BJ (cell line): ENCODE results near the gene POLR2C. TPM values are rescaled to one million over a fixed set of nuclear protein-coding genes. Genes with fewer than 3 reads are reported as not detected.

Experiments
- CTCF ChIA-PET: fragments of 350-600 bp; formaldehyde crosslinking; extraction: SDS; loops from one replicate; lab custom pipeline; 2021; ENCODE audit warnings: antibody characterized with exemption, inconsistent platforms; lab: Yijun Ruan, JAX
- POLR2A ChIA-PET: fragments of 300-600 bp; sonication (Branson Sonifier 250); formaldehyde crosslinking; extraction: SDS; loops from one replicate; lab custom pipeline; 2021; ENCODE audit warnings: antibody characterized with exemption; lab: Charles Lee
- DNase-seq: peaks from one replicate; pipeline ENCODE4 v3.0.0-alpha.2; 2011; ENCODE audit warnings: low read depth
- H3K27me3 ChIP-seq: 2 replicates; pipeline ENCODE4 v1.6.0; 2011; ENCODE audit warnings: low read length; ENCODE audit not compliant: control insufficient read depth, insufficient read depth
- H3K36me3 ChIP-seq: 2 replicates; pipeline ENCODE4 v1.5.1; 2011; ENCODE audit warnings: low read length; ENCODE audit not compliant: control insufficient read depth, insufficient read depth
- H3K4me3 ChIP-seq: 2 replicates; pipeline ENCODE4 v1.5.1; 2011; ENCODE audit warnings: low read depth, mild to moderate bottlenecking, control low read depth, low read length
- polyA plus RNA-seq: library from polyadenylated mRNA; depleted of rRNA; stranded (reverse); fragments of >200 nt; gene quantifications from 2 replicates; pipeline ENCODE4 v1.2.3, GENCODE V29; 2011
- TF ChIP-seq, protein P1 (sequence below): IDR thresholded peaks from 2 replicates; pipeline ENCODE4 v1.5.1; 2011; ENCODE audit warnings: low read depth, mild to moderate bottlenecking, control low read depth, inconsistent platforms, low read length, moderate library complexity; ENCODE audit not compliant: insufficient read depth

POLR2C gene
- polyA plus RNA-seq, 1 experiment, result 176 TPM

DNA sequence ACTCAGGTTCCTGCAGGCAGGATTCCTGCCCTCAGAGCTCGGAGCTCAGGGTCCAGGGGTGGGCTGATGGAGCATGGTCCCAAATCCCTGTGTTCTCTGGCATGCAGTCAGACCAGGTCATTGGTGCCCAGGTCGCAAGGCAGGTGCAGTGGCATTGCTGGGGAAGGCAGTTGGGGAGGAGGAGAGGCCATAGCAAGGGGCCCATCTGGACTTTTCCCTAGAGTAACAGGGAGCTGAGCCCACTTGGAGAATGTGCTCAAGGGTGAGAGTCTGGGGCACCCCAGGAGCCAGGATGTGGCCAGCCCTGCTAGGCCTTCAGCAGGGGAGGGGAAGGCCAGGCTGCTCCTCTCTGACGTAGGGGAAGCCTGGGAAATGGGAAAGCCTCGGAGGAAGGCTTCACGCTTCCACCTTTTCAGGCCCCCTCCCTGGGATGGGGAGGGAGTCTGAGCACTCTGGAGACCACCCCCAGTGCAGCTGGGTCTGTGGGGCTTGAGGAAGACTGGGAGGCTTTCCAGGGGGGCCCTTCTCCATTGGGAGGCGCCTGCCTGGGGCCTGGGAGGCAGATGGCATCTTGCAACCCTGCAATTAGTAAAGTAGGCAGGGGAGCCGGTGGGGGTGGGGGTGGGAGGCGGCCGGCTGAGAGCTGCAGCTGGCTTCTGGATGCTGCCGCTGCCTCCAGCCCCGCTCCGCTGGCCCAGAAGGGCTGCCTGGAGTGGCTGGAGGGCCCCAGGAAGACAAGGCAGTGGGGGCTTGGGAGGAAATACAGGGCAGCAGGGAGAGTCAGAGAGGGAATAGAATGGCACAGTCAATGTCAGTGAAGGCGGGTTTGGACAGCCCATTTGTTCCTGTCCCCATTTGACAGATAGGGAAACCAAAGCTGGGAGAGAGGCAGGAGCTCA, 44.9 kb downstream of the POLR2C start:
- no peak for DNase-seq
- ChIA-PET CTCF (interaction anchor here (1.0 to 2.1 kb wide), 2 partner anchors 13 to 45 kb away, joined by 5 to 9 read pairs; partner anchors contain the start of gene POLR2C), POLR2A (no interaction called here)
- Histone ChIP-seq H3K36me3 (no peaks in the 10 kb centered on the region), H3K4me3 (no peak overlapping the region), H3K27me3 (peaks cover 17% of the 10 kb centered on the region)
- TF ChIP-seq, protein P1, sequence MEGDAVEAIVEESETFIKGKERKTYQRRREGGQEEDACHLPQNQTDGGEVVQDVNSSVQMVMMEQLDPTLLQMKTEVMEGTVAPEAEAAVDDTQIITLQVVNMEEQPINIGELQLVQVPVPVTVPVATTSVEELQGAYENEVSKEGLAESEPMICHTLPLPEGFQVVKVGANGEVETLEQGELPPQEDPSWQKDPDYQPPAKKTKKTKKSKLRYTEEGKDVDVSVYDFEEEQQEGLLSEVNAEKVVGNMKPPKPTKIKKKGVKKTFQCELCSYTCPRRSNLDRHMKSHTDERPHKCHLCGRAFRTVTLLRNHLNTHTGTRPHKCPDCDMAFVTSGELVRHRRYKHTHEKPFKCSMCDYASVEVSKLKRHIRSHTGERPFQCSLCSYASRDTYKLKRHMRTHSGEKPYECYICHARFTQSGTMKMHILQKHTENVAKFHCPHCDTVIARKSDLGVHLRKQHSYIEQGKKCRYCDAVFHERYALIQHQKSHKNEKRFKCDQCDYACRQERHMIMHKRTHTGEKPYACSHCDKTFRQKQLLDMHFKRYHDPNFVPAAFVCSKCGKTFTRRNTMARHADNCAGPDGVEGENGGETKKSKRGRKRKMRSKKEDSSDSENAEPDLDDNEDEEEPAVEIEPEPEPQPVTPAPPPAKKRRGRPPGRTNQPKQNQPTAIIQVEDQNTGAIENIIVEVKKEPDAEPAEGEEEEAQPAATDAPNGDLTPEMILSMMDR, result no peak

DNA sequence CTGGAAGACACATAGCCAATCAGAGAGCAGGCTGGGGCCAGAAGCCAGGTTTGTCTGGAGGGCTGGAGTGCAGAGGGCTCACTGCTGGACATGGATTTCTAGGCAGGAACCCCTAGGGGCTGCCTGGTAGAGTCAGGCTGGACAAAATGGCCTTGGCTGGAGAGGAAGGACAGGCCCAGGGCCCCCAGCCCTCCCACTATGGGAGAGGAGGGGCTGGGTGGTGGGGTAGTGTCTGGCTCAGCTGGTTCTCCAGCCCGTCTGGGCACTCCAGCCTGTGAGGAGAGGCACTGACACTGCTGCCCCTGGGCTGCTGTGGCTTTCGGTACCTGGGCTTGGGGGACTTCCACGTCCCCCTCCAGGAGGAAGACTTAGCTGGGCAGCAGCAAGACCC, 45.6 kb downstream of the POLR2C start:
- CTCF ChIA-PET, result interaction anchor here (1.0 to 2.1 kb wide), 2 partner anchors 12 to 46 kb away, joined by 5 to 9 read pairs; partner anchors contain the start of gene POLR2C
- H3K4me3 ChIP-seq, result no peak overlapping the region
- H3K36me3 ChIP-seq, result no peaks in the 10 kb centered on the region
- peaks cover 15% of the 10 kb centered on the region for H3K27me3 ChIP-seq
- TF ChIP-seq, protein P1, result no peak
- no peak for DNase-seq
- POLR2A ChIA-PET, result no interaction called here

GRCh38 chr16:57509231-57509923, 46.9 kb downstream of the POLR2C start:
- H3K27me3 ChIP-seq, result peaks cover 7% of the 10 kb centered on the region; the same call in 1 of the 2 replicates
- H3K4me3 ChIP-seq, result no peak overlapping the region
- TF ChIP-seq, protein P1, result no peak
- ChIA-PET CTCF (interaction anchor here (3.4 kb wide), 1 partner anchor 10 kb away, joined by 22 read pairs; no protein-coding TSS in a partner anchor), POLR2A (no interaction called here)
- no peak for DNase-seq
- H3K36me3 ChIP-seq, result no peaks in the 10 kb centered on the region

DNA sequence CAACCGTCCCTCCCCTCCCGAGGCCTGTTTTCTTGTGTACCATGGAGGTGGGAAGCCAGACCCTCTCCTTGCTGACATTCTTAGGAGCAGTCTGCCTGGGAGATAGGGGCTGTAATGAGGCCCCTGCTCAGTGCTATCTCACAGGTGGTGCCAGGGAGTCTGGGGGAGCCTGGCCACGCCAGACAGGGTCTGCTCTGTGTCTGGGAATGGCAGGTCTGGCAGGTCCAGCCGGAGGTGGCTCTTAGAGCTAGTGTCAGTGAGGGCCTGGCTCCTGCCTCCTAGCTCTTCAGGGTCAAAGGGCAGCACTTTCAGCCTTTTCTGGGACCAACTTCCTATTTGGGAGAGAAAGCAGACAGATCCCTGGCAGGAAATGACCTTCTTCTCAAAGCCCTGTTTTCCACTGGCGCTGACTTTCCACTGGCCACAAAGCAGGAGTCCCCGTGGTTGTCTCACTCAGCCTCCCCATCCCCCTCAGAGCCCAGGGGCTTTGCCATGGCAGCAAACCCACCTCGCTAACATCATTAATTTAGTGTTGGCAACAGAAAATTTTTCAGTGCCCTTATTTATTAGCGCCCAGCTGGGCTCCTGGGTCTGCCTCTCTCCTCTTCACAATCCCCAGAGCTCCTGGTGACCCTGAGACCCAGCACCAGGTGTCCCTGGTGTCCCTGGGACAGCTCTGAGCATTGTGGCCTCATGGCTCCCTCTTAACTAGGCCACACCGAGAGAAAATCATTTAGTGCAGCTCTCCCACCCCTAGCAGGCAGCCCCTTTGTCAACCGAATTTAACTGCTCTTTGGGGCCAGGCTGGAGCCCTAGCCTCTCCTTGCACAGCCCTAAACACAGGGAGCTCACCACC, 47.8 kb downstream of the POLR2C start:
- H3K27me3 ChIP-seq, result peaks cover 6% of the 10 kb centered on the region; the same call in 1 of the 2 replicates
- POLR2A ChIA-PET, result no interaction called here
- TF ChIP-seq, protein P1, result no peak
- no peak overlapping the region for H3K4me3 ChIP-seq
- CTCF ChIA-PET, result interaction anchor here (1.2 to 3.4 kb wide), 2 partner anchors 9 to 10 kb away, joined by 4 to 22 read pairs; no protein-coding TSS in a partner anchor
- no peak for DNase-seq
- peaks cover 2% of the 10 kb centered on the region; the same call in 1 of the 2 replicates for H3K36me3 ChIP-seq
